Neutrophil (primary cell): ENCODE measurements around the gene TENM3.

Source experiments
- H3K27ac ChIP-seq: fragments of 200-600 bp; sonication (generic); 2 replicates; pipeline ENCODE4 v1.5.1; 2016; ENCODE audit warnings: mild to moderate bottlenecking, moderate library complexity
- H3K27me3 ChIP-seq: fragments of 200-600 bp; sonication (generic); 2 replicates; pipeline ENCODE4 v1.6.0; 2016; ENCODE audit warnings: mild to moderate bottlenecking
- H3K36me3 ChIP-seq: fragments of 200-600 bp; sonication (generic); 2 replicates; pipeline ENCODE4 v1.5.1; 2017
- H3K4me1 ChIP-seq, 2 experiments: fragments of 200-600 bp in 1 of 2; sonication (generic) in 1 of 2; 1 replicate in 1 of 2; 2 replicates in 1 of 2; pipeline versions ENCODE4 v1.5.1 to v1.6.1; 2013 to 2016; ENCODE audit warnings: low read depth in 1 of 2, low read length in 1 of 2, mild to moderate bottlenecking in 1 of 2, moderate library complexity in 1 of 2; ENCODE audit not compliant: control insufficient read depth in 1 of 2, insufficient read depth in 1 of 2
- H3K4me3 ChIP-seq, 2 experiments: fragments of 200-600 bp in 1 of 2; sonication (generic) in 1 of 2; 1 replicate in 1 of 2; 2 replicates in 1 of 2; pipeline ENCODE4 v1.5.1; 2013 to 2016; ENCODE audit warnings: low read depth in 1 of 2, low read length in 1 of 2, mild to moderate bottlenecking in 1 of 2, moderate library complexity in 1 of 2
- H3K9me3 ChIP-seq: fragments of 200-600 bp; sonication (generic); 2 replicates; pipeline ENCODE4 v1.5.1; 2016
- TF ChIP-seq, protein P1 (sequence below): fragments of 200-600 bp; sonication (generic); IDR thresholded peaks from 2 replicates; pipeline ENCODE4 v1.5.1; 2016; ENCODE audit warnings: antibody characterized with exemption

TENM3 gene

DNA sequence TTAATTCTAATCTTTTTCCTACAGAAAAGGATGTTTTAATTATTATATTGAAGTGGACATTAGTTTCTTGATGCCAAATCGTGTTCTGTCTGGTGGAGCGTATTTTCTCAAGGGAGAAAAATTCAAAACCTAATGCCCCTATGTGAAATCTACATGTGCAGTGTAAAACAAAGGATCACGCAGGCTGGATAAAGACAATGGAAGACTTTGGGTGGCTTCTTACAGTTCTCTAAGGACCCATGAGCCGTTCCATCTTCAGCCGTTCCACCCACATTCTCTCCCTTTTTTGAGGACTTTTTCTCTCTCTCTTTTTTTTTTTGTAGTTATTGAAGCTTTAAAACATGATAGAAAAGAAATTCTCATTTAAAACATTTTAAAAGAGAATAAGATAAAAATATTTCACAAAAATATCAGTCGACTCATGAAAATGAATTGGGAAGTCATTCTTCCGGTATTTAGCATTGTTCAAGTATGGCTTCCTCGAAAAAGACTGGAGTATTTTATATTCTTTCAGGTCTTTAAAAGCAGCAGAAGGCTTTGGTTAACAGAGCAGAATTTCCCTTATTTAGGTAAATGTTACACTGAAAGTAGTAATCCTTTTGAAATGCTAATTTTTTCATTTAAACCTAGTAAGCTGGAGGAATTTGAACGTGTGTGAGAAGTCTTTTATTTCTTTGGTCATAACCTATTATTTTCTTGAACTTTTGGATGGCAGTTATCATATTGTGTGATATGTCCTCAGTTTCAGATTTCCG, 11.0 kb downstream of the TENM3 start:
- no peak overlapping the region for H3K4me3 ChIP-seq
- H3K27ac ChIP-seq = no peak overlapping the region
- H3K36me3 ChIP-seq = no peaks in the 10 kb centered on the region
- no peaks in the 10 kb centered on the region for H3K27me3 ChIP-seq
- no peaks in the 10 kb centered on the region for H3K4me1 ChIP-seq
- no peaks in the 10 kb centered on the region for H3K9me3 ChIP-seq
- TF ChIP-seq, protein P1, sequence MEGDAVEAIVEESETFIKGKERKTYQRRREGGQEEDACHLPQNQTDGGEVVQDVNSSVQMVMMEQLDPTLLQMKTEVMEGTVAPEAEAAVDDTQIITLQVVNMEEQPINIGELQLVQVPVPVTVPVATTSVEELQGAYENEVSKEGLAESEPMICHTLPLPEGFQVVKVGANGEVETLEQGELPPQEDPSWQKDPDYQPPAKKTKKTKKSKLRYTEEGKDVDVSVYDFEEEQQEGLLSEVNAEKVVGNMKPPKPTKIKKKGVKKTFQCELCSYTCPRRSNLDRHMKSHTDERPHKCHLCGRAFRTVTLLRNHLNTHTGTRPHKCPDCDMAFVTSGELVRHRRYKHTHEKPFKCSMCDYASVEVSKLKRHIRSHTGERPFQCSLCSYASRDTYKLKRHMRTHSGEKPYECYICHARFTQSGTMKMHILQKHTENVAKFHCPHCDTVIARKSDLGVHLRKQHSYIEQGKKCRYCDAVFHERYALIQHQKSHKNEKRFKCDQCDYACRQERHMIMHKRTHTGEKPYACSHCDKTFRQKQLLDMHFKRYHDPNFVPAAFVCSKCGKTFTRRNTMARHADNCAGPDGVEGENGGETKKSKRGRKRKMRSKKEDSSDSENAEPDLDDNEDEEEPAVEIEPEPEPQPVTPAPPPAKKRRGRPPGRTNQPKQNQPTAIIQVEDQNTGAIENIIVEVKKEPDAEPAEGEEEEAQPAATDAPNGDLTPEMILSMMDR = no peak

- H3K4me3 ChIP-seq = no peak overlapping the region
- H3K27ac ChIP-seq = no peak overlapping the region
- no peaks in the 10 kb centered on the region for H3K36me3 ChIP-seq
- H3K4me1 ChIP-seq = no peaks in the 10 kb centered on the region
- TF ChIP-seq, protein P1 = no peak
- H3K27me3 ChIP-seq = no peaks in the 10 kb centered on the region
- no peaks in the 10 kb centered on the region for H3K9me3 ChIP-seq
These were observed 12.4 kb downstream of the TENM3 start for GRCh38 chr4:182255441-182256190.

DNA sequence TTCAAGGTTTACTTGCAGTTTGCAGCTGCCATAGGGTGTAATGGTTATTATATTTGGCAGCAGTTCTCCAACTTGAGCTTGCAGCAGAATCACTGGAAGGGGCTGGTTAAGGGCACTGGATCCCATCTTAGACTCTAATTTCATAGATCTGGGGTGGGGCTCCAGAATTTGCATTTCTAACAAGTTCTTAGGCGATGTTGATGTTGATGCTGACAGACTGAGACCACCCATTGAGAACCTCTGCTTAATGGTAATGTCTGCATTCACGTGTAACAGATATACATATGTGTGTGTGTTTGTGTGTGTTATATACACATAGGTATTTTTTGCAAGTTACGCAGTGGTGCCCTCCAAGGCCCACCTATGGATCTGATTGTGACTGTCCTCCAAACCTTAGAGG, 13.8 kb downstream of the TENM3 start:
- TF ChIP-seq, protein P1 = no peak
- Histone ChIP-seq H3K36me3 (no peaks in the 10 kb centered on the region), H3K9me3 (no peaks in the 10 kb centered on the region), H3K4me1 (no peaks in the 10 kb centered on the region), H3K27ac (no peak overlapping the region), H3K4me3 (no peak overlapping the region), H3K27me3 (no peaks in the 10 kb centered on the region)

- H3K9me3 ChIP-seq = no peaks in the 10 kb centered on the region
- TF ChIP-seq, protein P1 = no peak
- no peaks in the 10 kb centered on the region for H3K36me3 ChIP-seq
- no peaks in the 10 kb centered on the region for H3K27me3 ChIP-seq
- no peak overlapping the region for H3K27ac ChIP-seq
- H3K4me1 ChIP-seq = no peaks in the 10 kb centered on the region
- H3K4me3 ChIP-seq = no peak overlapping the region
These were observed 14.3 kb downstream of the TENM3 start for GRCh38 chr4:182257503-182257902.

DNA sequence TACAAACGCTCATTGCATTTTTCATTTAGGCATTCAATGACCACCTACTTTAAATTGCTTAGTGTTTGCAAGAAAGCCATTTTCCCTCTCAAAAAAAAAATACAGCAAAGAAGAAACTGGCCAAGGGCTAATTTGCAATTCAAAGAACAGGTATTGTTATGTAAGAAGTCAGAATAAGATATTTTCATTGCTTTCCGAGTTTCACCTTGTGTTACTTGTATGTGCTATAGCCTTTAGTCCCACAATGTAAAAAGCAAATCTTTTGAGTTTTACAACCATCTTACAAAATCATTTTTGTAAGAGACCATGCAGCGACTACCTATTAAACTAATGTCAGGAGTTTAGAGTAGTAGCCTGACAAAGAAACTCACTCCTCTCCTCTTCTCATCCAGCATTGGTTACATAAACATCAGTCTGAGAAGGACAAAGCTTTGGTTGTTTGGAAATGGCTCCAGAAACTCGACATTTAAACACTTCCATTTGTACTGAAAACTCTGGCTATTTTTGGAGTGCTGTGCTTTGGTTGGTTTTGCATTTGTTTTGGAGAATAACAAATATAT, 15.3 kb downstream of the TENM3 start:
- TF ChIP-seq, protein P1 = no peak
- Histone ChIP-seq H3K27ac (no peak overlapping the region), H3K4me1 (no peaks in the 10 kb centered on the region), H3K4me3 (no peak overlapping the region), H3K27me3 (no peaks in the 10 kb centered on the region), H3K9me3 (no peaks in the 10 kb centered on the region), H3K36me3 (no peaks in the 10 kb centered on the region)
